HG03066 (cell line): Measurements from ENCODE around the gene BICC1.

Source experiments
- ATAC-seq: cut with Tn5 transposase; IDR thresholded peaks from one replicate; pipeline ENCODE4 v1.9.1; 2021; ENCODE audit warnings: low read depth; ENCODE audit not compliant: unreplicated experiment

The BICC1 gene

GRCh38 chr10:58642916-58643428 lies 130.3 kb downstream of the BICC1 start:
- no peak for ATAC-seq

GRCh38 chr10:58644311-58644710 lies 131.6 kb downstream of the BICC1 start:
- no peak for ATAC-seq

DNA sequence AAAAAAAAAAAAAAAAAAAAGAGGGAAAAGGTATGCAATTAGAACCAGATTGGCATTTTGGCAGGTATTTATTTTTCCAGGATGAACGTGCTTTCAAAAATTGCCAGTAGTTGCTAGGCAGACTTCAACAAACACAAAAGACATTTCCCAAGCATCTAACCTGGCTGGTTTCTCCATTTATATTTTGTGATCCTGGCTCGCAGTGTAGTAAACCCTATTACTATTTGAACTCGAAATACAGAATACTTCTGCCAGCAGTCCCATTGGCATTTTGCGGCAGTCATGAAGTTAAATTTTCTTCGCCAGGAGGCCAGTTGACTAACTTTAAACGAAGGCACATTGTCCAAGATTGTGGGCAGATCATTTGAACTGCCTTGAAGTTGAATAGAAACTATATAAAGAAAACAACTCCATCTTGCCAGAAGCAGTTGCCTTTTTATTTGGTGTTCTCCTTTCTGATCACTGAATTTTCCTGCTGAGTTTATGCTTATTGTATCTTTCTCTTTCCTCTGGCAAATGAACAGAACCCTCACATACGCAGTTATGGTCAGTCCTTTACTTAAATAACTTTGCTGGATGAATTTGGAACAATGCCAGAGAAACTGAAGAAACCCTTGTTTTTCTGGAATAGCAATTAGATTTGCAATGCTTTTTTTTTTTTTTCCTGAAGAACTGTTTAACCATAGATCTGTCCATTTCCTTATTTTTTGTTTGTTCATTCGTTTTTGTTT lies 132.9 kb downstream of the BICC1 start:
- no peak for ATAC-seq

- ATAC-seq, result no peak
These were observed 134.9 kb downstream of the BICC1 start for GRCh38 chr10:58647376-58648112.

DNA sequence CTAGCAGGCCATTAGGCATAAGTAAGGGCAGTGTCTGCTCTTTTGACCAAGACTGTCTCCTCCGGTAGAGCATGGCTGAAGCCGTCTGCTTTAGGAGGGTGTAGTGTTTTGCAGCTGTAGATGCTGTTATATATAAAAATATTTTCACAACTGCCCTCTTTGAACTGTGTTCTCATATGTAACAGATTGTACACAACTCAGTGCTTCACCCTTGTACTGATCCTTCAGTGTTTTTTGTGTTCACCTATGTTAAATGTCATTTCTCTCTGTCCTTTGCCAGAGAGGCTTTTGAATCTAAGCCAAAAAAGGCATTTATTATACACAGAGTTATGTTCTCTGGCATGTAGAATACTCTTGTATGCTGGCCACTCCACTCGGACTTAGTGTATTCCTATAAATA lies 135.5 kb downstream of the BICC1 start:
- no peak for ATAC-seq

- ATAC-seq, result no peak
These were observed 138.4 kb downstream of the BICC1 start for GRCh38 chr10:58651040-58651439.

DNA sequence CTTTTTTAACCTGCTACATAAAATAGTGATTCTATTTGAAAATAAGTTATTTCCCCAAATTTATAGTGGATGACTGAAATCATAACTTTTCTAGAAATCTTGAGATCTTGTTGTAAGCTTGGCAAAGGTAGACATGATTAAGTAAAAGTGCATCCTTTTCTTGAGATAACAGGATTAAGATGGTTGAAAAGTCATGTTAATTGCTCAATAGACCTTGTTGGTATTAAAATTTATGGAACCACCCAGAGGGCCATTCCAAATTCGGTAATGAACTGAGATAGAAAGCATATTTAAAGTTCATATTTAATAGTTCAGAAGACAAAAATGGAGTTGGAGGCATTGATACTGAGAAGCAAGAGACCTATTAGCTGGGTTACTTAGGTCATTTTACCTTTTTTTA lies 139.1 kb downstream of the BICC1 start:
- ATAC-seq, result no peak

- no peak for ATAC-seq
These were observed 140.5 kb downstream of the BICC1 start for GRCh38 chr10:58653139-58653538.

DNA sequence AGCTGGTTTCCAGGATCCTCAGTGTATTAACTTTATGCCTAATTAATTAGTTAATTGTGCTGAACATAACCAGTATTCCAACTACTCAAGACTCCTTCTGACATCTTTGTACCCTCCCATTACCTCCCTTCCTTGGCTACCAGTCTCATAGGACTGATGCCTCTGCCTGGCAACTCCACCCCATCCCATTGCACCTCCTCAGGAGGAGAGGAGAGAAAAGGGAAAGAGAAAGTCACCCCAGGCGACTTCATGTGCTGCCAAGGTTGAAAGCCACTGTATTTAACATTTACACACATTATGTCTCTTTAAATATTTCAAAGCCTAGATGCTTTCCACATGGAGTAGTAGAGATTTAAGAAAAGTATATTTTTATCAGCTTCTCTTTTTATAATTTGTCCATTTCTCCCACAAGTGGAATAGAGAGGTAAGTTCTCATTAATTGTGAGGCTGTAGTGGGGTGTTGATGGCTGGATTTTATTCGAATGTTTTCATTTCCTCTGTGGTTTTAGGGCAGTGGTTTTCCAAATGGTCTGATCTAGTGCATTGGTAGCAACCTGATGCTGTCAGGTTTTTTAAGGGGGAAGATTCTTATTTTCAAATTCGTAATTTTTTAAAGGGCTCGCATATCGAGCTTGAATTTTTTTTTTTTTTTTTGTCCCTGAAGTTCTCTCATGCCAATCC lies 148.0 kb downstream of the BICC1 start:
- no peak for ATAC-seq

DNA sequence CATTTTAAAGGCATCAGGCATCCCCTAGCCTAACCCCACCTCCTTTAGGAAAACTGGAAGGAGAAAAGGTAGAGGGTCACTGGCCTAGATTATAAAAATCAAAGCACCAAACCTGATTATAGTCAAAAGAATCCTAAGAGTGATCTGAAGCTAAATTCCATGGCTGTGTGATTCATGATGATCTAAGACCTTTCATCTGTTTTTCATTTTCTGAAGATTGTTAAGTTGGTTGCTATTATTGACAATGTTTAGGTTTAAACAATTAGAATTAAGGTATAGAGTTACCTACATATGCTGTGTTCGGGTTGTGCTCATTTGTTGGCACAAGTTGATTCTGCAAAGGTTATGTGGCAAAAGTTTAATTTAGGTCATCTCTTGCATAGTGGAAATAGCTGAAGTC lies 148.7 kb downstream of the BICC1 start:
- ATAC-seq, result no peak

- no peak for ATAC-seq
These were observed 149.2 kb downstream of the BICC1 start for GRCh38 chr10:58661902-58662301.

DNA sequence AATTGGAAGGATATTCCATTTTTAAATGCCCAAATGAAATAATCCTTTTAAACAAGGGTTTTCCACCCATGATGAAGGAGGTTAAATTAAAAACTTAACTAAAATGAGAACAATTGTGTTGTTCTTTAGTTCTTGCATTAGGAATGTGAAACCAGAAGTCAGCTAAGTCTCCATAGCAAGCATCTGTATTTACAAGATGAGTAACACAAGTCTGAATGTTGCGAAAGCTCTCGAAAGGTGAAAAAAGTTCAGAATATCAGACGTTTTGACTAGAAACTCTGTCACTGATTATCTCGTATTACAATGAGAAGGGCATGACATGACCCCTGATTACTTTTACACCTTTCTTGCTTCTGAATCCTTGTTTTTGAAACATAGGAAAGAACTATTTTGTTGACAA lies 149.6 kb downstream of the BICC1 start:
- ATAC-seq, result no peak

DNA sequence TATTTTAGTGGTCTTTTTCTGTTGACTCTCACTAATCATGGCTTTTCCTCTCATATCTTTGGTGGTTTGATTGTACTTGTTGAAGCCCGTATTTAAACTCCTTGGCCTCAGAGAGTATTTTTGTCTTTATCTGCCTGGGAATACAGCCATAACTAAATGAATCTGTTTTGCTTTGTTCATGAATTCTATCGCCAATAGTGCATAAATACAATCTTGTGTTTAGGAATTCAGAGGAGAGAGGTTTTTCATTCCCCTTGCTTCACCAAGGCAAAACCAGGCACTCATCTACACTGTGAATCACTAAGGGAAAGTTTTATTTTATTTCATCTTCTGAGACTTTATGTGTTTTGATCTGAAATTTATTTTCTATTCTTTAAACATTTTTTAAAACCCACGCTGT lies 152.7 kb downstream of the BICC1 start:
- no peak for ATAC-seq

DNA sequence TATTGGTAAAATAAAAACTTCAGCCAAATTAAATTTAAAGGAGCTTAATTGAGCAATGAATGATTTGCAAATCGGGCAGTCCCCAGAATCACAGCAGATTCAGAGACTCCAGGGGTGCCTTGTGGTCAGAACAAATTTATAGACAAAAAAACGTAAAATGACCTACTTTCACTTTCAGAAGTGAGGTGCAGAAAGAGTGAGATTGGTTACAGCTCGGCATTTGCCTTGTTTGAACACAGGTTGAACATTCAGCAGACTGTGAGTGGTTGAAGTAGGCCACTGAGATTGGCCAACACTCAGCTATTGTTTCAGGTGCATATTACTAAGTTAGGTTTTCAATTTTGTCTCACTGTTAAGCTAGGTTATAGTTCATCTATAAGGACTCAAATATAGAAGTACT lies 153.4 kb downstream of the BICC1 start:
- ATAC-seq, result no peak

DNA sequence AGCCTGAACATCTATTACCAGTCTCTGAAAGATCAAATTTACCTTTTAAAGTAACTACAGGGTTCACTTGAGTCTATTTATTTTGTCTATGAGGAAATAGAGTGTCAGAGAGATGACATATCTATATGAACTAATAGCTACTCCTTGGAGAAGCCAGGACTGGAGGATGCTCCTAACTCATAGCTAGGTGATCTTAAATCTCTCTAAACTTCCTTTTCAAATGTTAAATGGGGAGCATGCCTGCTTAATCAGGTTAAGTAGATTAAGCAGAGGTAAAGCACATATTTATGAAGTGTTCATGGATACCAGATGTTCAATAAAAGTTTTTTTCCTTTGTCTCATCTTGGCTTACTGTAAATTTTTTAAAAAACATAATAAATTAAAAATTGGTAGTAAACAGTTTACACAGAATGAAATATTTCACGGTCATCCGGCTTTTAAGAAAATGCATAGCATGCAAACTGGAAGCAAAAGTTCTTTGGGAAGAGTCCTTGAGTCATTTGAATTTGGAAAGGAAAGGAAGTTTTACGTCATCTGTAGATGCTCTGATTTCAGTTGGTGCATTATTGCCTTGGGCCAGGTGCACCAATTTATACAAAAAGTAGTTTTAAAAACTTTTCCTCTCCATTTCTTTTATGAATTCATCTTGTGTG lies 155.1 kb downstream of the BICC1 start:
- no peak for ATAC-seq

- ATAC-seq, result no peak
These were observed 160.2 kb downstream of the BICC1 start for GRCh38 chr10:58672845-58673244.

DNA sequence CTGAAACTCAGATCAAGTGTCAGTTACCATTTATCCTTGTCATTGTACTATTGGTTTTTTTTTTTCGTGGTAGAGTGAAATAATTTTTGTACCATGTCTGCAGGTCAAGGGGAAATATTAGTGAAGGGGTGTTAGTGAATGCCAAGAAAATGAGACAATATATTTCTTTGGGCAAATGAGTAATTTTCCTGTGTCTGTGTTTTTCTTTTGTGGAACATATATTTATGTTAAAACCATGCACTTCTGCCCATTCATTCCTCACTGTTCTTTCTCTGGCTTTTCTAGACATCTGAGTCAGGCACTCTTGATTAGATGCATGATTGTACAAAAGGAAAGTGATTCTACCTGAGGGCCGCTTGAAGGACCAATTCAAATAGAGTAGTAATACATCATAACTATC lies 161.6 kb downstream of the BICC1 start:
- ATAC-seq, result no peak

DNA sequence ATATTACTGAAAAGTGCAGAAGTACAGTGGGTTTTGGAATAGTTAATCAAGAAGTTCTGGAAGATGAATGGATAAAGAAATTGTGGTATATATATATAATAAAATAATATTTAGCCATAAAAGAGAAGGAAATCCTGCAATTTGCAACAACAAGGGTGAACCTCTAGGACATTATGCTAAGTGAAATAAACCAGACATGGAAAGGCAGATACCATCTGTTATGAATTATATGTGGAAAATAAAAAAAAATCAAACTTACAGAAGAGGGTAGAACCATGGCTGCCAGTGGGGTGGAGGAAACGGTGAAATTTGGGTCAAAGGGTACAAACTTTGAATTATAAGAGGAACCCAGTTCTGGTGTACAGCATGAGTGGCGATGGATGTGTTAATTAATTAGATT lies 162.6 kb downstream of the BICC1 start:
- no peak for ATAC-seq

DNA sequence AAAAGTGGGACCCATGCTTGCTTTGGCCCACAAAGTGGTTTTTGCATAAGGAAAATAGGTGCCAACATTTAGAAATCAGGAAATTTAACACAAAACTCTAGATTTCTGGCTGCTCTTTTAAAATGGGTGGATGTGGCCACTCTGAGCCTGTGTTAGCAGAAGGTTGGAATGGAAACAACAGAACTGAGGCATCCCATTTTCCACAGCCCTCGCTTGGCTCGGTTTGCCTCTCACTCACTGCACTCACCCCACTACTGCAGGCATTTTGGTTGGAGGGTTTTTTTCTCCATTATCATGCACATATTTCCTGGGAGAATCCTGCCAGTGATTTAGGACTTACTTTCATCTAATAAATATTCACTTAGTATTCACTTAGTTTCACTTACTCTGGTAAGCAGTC lies 178.9 kb downstream of the BICC1 start:
- no peak for ATAC-seq

GRCh38 chr10:58693919-58694318 lies 181.2 kb downstream of the BICC1 start:
- no peak for ATAC-seq

GRCh38 chr10:58695022-58695421 lies 182.3 kb downstream of the BICC1 start:
- no peak for ATAC-seq
